Measurements from ENCODE around the gene ARHGAP15.

DNA sequence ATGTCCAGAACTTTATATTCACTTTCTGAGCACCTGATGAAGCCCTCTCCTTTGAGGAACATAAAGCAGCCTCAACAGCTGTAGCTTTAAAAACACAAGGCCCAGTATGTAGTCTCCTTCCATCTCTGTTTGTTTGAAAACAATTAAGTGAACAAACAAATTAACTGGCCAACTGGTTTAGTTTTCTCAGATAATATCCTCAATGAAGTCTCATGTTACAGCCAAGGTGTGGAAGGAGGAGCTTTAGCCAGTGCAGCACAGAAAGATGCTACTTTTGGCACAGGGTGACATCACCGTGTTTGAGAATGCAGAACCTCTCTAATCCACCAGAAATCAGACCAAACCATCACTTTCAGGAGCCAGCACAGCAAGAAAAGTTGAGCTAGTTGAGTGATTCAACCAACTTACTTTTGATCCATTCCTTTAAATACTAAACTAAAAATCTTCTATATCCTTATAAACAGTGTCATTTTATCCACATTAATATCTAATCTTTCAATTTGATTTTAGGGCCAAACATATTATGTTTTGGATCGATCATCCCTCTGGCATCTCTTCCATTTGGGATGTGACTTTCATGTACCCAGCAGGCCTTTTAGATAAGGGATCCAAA lies 488.7 kb downstream of the ARHGAP15 start:
- TF ChIP-seq, protein P1, sequence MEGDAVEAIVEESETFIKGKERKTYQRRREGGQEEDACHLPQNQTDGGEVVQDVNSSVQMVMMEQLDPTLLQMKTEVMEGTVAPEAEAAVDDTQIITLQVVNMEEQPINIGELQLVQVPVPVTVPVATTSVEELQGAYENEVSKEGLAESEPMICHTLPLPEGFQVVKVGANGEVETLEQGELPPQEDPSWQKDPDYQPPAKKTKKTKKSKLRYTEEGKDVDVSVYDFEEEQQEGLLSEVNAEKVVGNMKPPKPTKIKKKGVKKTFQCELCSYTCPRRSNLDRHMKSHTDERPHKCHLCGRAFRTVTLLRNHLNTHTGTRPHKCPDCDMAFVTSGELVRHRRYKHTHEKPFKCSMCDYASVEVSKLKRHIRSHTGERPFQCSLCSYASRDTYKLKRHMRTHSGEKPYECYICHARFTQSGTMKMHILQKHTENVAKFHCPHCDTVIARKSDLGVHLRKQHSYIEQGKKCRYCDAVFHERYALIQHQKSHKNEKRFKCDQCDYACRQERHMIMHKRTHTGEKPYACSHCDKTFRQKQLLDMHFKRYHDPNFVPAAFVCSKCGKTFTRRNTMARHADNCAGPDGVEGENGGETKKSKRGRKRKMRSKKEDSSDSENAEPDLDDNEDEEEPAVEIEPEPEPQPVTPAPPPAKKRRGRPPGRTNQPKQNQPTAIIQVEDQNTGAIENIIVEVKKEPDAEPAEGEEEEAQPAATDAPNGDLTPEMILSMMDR (IDR thresholded peaks at IDR 0.05; ENCODE audit: insufficient read depth, low read length), result no peak
- no peak for TF ChIP-seq POLR2AphosphoS5 (IDR thresholded peaks at IDR 0.05; ENCODE audit: low read depth)
- no peak for TF ChIP-seq SPI1 (IDR thresholded peaks at IDR 0.05; ENCODE audit: borderline replicate concordance, low read depth)

All from HL-60 (cell line).